Stimulated activated CD4-positive, alpha-beta T cell treated with anti-CD3 and anti-CD28 coated beads, Interleukin-4, amount 100 ng/mL, for 1 hour (primary cell): Measurements from ENCODE around the gene DHRS4.
"Not testable (repeated sequence)": the region's sequence is repeated elsewhere in the genome, so short reads cannot be mapped to it uniquely, and the experiment has no call there.

ENCODE experiments used
- DNase-seq: peaks from one replicate; pipeline ENCODE4 v3.0.0-alpha.2; 2020

Gene DHRS4

GRCh38 chr14:23988607-23989363 lies 35.2 kb downstream of the DHRS4 start, which contains the start of gene DHRS4L2:
Gene DHRS4L2, plus strand, starts transcription at chr14:23988929. Its CDS starts 19 bp downstream, at chr14:23988948.
- DNase-seq = peak; percentile 81

GRCh38 chr14:23989734-23990445 lies 36.3 kb downstream of the DHRS4 start:
- not testable (repeated sequence) for DNase-seq

GRCh38 chr14:23990961-23991360 lies 37.4 kb downstream of the DHRS4 start:
- not testable (repeated sequence) for DNase-seq

- not testable (repeated sequence) for DNase-seq
Observed at GRCh38 chr14:23993042-23993441, 39.5 kb downstream of the DHRS4 start.

- DNase-seq = not testable (repeated sequence)
Observed at GRCh38 chr14:23996009-23996408, 42.4 kb downstream of the DHRS4 start.

- DNase-seq = not testable (repeated sequence)
Observed at GRCh38 chr14:23996825-23997224, 43.3 kb downstream of the DHRS4 start.

GRCh38 chr14:23999640-24000039 lies 46.1 kb downstream of the DHRS4 start:
- DNase-seq = not testable (repeated sequence)

GRCh38 chr14:24001078-24001477 lies 47.5 kb downstream of the DHRS4 start:
- DNase-seq = not testable (repeated sequence)

- not testable (repeated sequence) for DNase-seq
Observed at GRCh38 chr14:24001679-24002078, 48.1 kb downstream of the DHRS4 start.

- DNase-seq = not testable (repeated sequence)
Observed at GRCh38 chr14:24006471-24006816, 52.9 kb downstream of the DHRS4 start.

GRCh38 chr14:24006817-24007652 lies 53.5 kb downstream of the DHRS4 start:
- peak; percentile 74 for DNase-seq

- DNase-seq = no peak
Observed at GRCh38 chr14:24011051-24011450, 57.5 kb downstream of the DHRS4 start.

- DNase-seq = not testable (repeated sequence)
Observed at GRCh38 chr14:24012726-24013273, 59.2 kb downstream of the DHRS4 start.

GRCh38 chr14:24013654-24014514 lies 60.3 kb downstream of the DHRS4 start:
- DNase-seq = no peak

- not testable (repeated sequence) for DNase-seq
Observed at GRCh38 chr14:24015745-24016144, 62.2 kb downstream of the DHRS4 start.
